ENCODE measurements around the gene STAT1. TPM values are rescaled to one million over a fixed set of nuclear protein-coding genes. Genes with fewer than 3 reads are reported as not detected.

The STAT1 gene
- total RNA-seq, 2 experiments from 2014 or later: 293 to 311 TPM

- no peak for TF ChIP-seq CTCF (IDR thresholded peaks at IDR 0.05)
- POLR2A ChIA-PET: interaction anchor here (0.5 to 3.3 kb wide), 8 partner anchors 9 to 270 kb away, joined by 3 to 20 read pairs (median 4); partner anchors contain the start of gene STAT4
- peaks cover 11% of the 10 kb centered on the region for H3K4me1 Mint-ChIP-seq (ENCODE audit: low read depth)
- no peak overlapping the region for H3K27ac Mint-ChIP-seq
- no peaks in the 10 kb centered on the region for H3K9me3 Mint-ChIP-seq
- CTCF ChIA-PET: interaction anchor here (0.9 to 16.6 kb wide), 10 partner anchors 9 to 121 kb away, joined by 4 to 643 read pairs (median 22); partner anchors contain the start of gene STAT4
- DNase-seq (no peak), ATAC-seq (no peak)
- H3K36me3 Mint-ChIP-seq (ENCODE audit: low read depth): peaks cover 12% of the 10 kb centered on the region
- no peak overlapping the region for H3K4me3 Mint-ChIP-seq
- intact Hi-C loops (cut with micrococcal nuclease): loop anchor here (10.0 kb wide), 1 partner anchor 474 kb away; no protein-coding TSS in a partner anchor
- no peaks in the 10 kb centered on the region for H3K27me3 Mint-ChIP-seq
These were observed 36.6 kb upstream of the STAT1 start for GRCh38 chr2:191050640-191050987.

- Mint-ChIP-seq H3K27ac (no peak overlapping the region), H3K4me3 (no peak overlapping the region), H3K27me3 (no peaks in the 10 kb centered on the region), H3K36me3 (ENCODE audit: low read depth) (peaks cover 16% of the 10 kb centered on the region), H3K9me3 (no peaks in the 10 kb centered on the region), H3K4me1 (ENCODE audit: low read depth) (peaks cover 11% of the 10 kb centered on the region)
- no peak for ATAC-seq
- no peak for TF ChIP-seq CTCF (IDR thresholded peaks at IDR 0.05)
- intact Hi-C loops (cut with micrococcal nuclease): loop anchor here (10.0 kb wide), 1 partner anchor 475 kb away; no protein-coding TSS in a partner anchor
- DNase-seq: no peak
- CTCF ChIA-PET: interaction anchor here (0.9 to 16.6 kb wide), 9 partner anchors 10 to 168 kb away, joined by 3 to 643 read pairs (median 9); partner anchors contain the start of gene STAT4
- POLR2A ChIA-PET: interaction anchor here (0.6 to 3.3 kb wide), 6 partner anchors 8 to 139 kb away, joined by 3 to 20 read pairs (median 4); partner anchors contain the start of gene STAT4
These were observed 36.0 kb upstream of the STAT1 start for GRCh38 chr2:191049728-191050639.

GRCh38 chr2:191048073-191048472 is 34.1 kb upstream of the STAT1 start:
- intact Hi-C loops (cut with micrococcal nuclease): no loop called here
- DNase-seq (no peak), ATAC-seq (no peak)
- H3K4me1 Mint-ChIP-seq (ENCODE audit: low read depth): peaks cover 5% of the 10 kb centered on the region
- no peak overlapping the region for H3K4me3 Mint-ChIP-seq
- ChIA-PET POLR2A (no interaction called here), CTCF (interaction anchor here (6.4 to 16.6 kb wide), 4 partner anchors 11 to 114 kb away, joined by 35 to 643 read pairs (median 100); partner anchors contain the start of gene STAT4)
- TF ChIP-seq CTCF (IDR thresholded peaks at IDR 0.05): no peak
- H3K27me3 Mint-ChIP-seq: no peaks in the 10 kb centered on the region
- H3K9me3 Mint-ChIP-seq: peaks cover 2% of the 10 kb centered on the region
- peaks cover 20% of the 10 kb centered on the region for H3K36me3 Mint-ChIP-seq (ENCODE audit: low read depth)
- no peak overlapping the region for H3K27ac Mint-ChIP-seq

- H3K36me3 Mint-ChIP-seq (ENCODE audit: low read depth): peaks cover 17% of the 10 kb centered on the region
- H3K4me3 Mint-ChIP-seq: no peak overlapping the region
- no peaks in the 10 kb centered on the region for H3K27me3 Mint-ChIP-seq
- intact Hi-C loops (cut with micrococcal nuclease): no loop called here
- TF ChIP-seq CTCF (IDR thresholded peaks at IDR 0.05): no peak
- peaks cover 13% of the 10 kb centered on the region for H3K4me1 Mint-ChIP-seq (ENCODE audit: low read depth)
- DNase-seq: no peak
- POLR2A ChIA-PET: no interaction called here
- CTCF ChIA-PET: interaction anchor here (16.6 kb wide), 1 partner anchor 117 kb away, joined by 643 read pairs; no protein-coding TSS in a partner anchor
- peaks cover 2% of the 10 kb centered on the region for H3K9me3 Mint-ChIP-seq
- H3K27ac Mint-ChIP-seq: no peak overlapping the region
- ATAC-seq: no peak
These were observed 31.2 kb upstream of the STAT1 start for GRCh38 chr2:191045141-191045540.

Measured in activated CD8-positive, alpha-beta T cell treated with anti-CD3 and anti-CD28 coated beads for 36 hours (primary cell).